ENCODE results near the gene FEZF2.

- TF ChIP-seq CEBPB (IDR thresholded peaks at IDR 0.05) = no peak
- no peak for TF ChIP-seq HOXB13 (CRISPR knock-in tag; IDR thresholded peaks at IDR 0.05; ENCODE audit: low read depth)
- no peak for TF ChIP-seq CTCF (IDR thresholded peaks at IDR 0.05)
- TF ChIP-seq RFX5 (IDR thresholded peaks at IDR 0.05) = no peak
- TF ChIP-seq MAX (IDR thresholded peaks at IDR 0.05) = no peak
- no peak for TF ChIP-seq EP300 (IDR thresholded peaks at IDR 0.05)
- no peak for TF ChIP-seq PHF8 (IDR thresholded peaks at IDR 0.05; ENCODE audit: borderline replicate concordance, low read depth)
- no peak for TF ChIP-seq REST (IDR thresholded peaks at IDR 0.05)
- no peak for TF ChIP-seq POLR2A (IDR thresholded peaks at IDR 0.05; ENCODE audit: low read length)
- no peak for TF ChIP-seq USF2 (IDR thresholded peaks at IDR 0.05)
- no peak for TF ChIP-seq PBX3 (IDR thresholded peaks at IDR 0.05)
- no peak for TF ChIP-seq BHLHE40 (IDR thresholded peaks at IDR 0.05; ENCODE audit: low read depth, low read length)
- TF ChIP-seq CHD4 (IDR thresholded peaks at IDR 0.05; ENCODE audit: borderline replicate concordance) = no peak
Observed at GRCh38 chr3:62364191-62364590, 9.2 kb downstream of the FEZF2 start.

All from A549 (cell line).